Panc1 (cell line): Measurements from ENCODE around the gene MOAP1. TPM values are rescaled to one million over a fixed set of nuclear protein-coding genes. Genes with fewer than 3 reads are reported as not detected.

Source experiments
- ATAC-seq: fragments of 200-7000 bp; cut with Tn5 transposase; 2 replicates; pipeline ENCODE4 v1.9.1; 2020; ENCODE audit warnings: mild to moderate bottlenecking, moderate library complexity
- BruUV-seq: library from RNA; stranded (reverse); fragments of 400-500 nt; replicated peaks from 2 replicates; lab custom pipeline; 2021; lab: Mats Ljungman, UMichigan
- CTCF ChIA-PET: fragments of 300-600 bp; sonication (Branson Sonifier 250); formaldehyde crosslinking; loops from one replicate; lab custom pipeline; 2022; ENCODE audit warnings: antibody characterized with exemption; lab: Charles Lee
- POLR2A ChIA-PET: fragments of 300-600 bp; sonication (Branson Sonifier 250); formaldehyde crosslinking; loops from one replicate; lab custom pipeline; 2022; ENCODE audit warnings: antibody characterized with exemption; lab: Charles Lee
- DNase-seq: peaks from one replicate; pipeline ENCODE4 v3.0.0-alpha.2; 2010; ENCODE audit warnings: low read depth, low spot score
- H3K27ac ChIP-seq: 2 replicates; pipeline ENCODE4 v1.5.1; 2011; ENCODE audit warnings: mild to moderate bottlenecking, low read length, inconsistent platforms
- H3K27me3 ChIP-seq: fragments of 200-500 bp; sonication (Bioruptor generic); 2 replicates; pipeline ENCODE4 v1.6.0; 2014; ENCODE audit warnings: low read length, inconsistent platforms; ENCODE audit not compliant: control insufficient read depth, insufficient read depth
- H3K36me3 ChIP-seq: fragments of 200-500 bp; sonication (Bioruptor generic); 2 replicates; pipeline ENCODE4 v1.5.1; 2014; ENCODE audit warnings: inconsistent platforms, mild to moderate bottlenecking, low read length, moderate library complexity; ENCODE audit not compliant: control insufficient read depth, insufficient read depth
- H3K4me1 ChIP-seq: 2 replicates; pipeline ENCODE4 v1.5.1; 2011; ENCODE audit warnings: inconsistent platforms, mild to moderate bottlenecking, low read length, moderate library complexity; ENCODE audit not compliant: control insufficient read depth, insufficient read depth
- H3K4me3 ChIP-seq, 2 experiments: 2 replicates each; pipeline ENCODE4 v1.5.1; 2011 to 2012; ENCODE audit warnings: low read depth in 2 of 2, low read length in 2 of 2, mild to moderate bottlenecking in 2 of 2, inconsistent platforms in 1 of 2, moderate library complexity in 1 of 2
- H3K9me3 ChIP-seq: fragments of 200-500 bp; sonication (Bioruptor generic); 2 replicates; pipeline ENCODE4 v1.5.1; 2014; ENCODE audit warnings: low read depth, mild to moderate bottlenecking, inconsistent platforms, low read length, moderate library complexity; ENCODE audit not compliant: control insufficient read depth, insufficient read depth
- POLR2AphosphoS5 ChIP-seq: IDR thresholded peaks from 2 replicates; pipeline ENCODE4 v1.6.1; 2012; ENCODE audit warnings: mild to moderate bottlenecking, low read depth, low read length, moderate library complexity
- SIN3A ChIP-seq: IDR thresholded peaks from 2 replicates; pipeline ENCODE4 v1.6.1; 2012; ENCODE audit warnings: low read depth, mild to moderate bottlenecking, low read length, moderate library complexity, borderline replicate concordance; ENCODE audit not compliant: insufficient read depth
- in situ Hi-C: cut with HindIII; loops from 2 replicates; pipeline ENCODE4 v1.10.0; 2016; ENCODE audit warnings: low sequenced_read_pairs, low pct_unique_long_range_greater_than_20kb
- intact Hi-C: fragments of 100-400 bp; cut with micrococcal nuclease; formaldehyde crosslinking; loops from one replicate; pipeline ENCODE4 v1.10.0; 2022; ENCODE audit not compliant: unreplicated experiment
- total RNA-seq: library from RNA; stranded (reverse); gene quantifications from one replicate; pipeline ENCODE4 v1.2.1, GENCODE V29; 2021; ENCODE audit not compliant: unreplicated experiment
- TF ChIP-seq, protein P1 (sequence below): fragments of 450-650 bp; IDR thresholded peaks from 2 replicates; pipeline ENCODE4 v1.5.1; 2017; ENCODE audit warnings: mild to moderate bottlenecking
- TF ChIP-seq, protein P2 (sequence below), 2 experiments: IDR thresholded peaks; 2 replicates each; pipeline ENCODE4 v1.6.1; 2011 to 2012; ENCODE audit warnings: low read depth in 2 of 2, control low read depth in 1 of 2, low read length in 1 of 2, mild to moderate bottlenecking in 1 of 2, moderate library complexity in 1 of 2; ENCODE audit not compliant: insufficient read depth in 1 of 2

MOAP1 gene
- total RNA-seq, 1 experiment from 2014 or later: 6.9 TPM

DNA sequence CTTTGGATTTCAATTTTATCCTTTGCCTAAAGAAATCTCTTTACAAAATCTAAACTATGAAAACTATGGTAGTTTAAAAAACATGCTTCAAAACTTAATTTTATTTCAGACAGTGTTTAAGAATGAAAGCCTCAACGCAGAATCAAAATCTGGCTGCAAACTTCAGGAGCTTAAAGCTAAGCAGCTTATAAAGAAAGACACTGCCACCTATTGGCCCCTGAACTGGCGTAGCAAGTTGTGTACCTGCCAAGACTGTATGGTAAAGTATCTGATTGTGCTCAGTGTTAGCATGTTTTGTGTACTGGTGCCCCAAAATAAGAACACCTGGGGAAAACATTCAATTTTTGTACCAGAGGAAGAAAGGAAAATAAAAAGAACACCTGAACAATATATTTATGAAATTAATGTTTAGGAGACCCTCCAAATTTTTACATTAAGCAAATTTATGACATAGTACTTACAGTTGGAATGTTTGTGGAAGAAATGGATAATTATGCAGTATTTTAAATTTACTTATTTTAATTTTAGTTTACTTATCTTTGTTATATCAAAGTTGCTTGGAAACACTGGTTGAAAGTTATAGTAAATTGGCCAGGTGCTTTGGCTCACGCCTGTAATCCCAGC, 34.5 kb upstream of the MOAP1 start:
- H3K4me1 ChIP-seq: no peaks in the 10 kb centered on the region
- no TSS peak for BruUV-seq
- peak; percentile 87 for ATAC-seq
- no peak overlapping the region for H3K27ac ChIP-seq
- in situ Hi-C loops: no loop called here
- no peaks in the 10 kb centered on the region for H3K27me3 ChIP-seq
- no peak for TF ChIP-seq POLR2AphosphoS5
- TF ChIP-seq, protein P1, sequence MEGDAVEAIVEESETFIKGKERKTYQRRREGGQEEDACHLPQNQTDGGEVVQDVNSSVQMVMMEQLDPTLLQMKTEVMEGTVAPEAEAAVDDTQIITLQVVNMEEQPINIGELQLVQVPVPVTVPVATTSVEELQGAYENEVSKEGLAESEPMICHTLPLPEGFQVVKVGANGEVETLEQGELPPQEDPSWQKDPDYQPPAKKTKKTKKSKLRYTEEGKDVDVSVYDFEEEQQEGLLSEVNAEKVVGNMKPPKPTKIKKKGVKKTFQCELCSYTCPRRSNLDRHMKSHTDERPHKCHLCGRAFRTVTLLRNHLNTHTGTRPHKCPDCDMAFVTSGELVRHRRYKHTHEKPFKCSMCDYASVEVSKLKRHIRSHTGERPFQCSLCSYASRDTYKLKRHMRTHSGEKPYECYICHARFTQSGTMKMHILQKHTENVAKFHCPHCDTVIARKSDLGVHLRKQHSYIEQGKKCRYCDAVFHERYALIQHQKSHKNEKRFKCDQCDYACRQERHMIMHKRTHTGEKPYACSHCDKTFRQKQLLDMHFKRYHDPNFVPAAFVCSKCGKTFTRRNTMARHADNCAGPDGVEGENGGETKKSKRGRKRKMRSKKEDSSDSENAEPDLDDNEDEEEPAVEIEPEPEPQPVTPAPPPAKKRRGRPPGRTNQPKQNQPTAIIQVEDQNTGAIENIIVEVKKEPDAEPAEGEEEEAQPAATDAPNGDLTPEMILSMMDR: peak; percentile 73
- TF ChIP-seq, protein P2, sequence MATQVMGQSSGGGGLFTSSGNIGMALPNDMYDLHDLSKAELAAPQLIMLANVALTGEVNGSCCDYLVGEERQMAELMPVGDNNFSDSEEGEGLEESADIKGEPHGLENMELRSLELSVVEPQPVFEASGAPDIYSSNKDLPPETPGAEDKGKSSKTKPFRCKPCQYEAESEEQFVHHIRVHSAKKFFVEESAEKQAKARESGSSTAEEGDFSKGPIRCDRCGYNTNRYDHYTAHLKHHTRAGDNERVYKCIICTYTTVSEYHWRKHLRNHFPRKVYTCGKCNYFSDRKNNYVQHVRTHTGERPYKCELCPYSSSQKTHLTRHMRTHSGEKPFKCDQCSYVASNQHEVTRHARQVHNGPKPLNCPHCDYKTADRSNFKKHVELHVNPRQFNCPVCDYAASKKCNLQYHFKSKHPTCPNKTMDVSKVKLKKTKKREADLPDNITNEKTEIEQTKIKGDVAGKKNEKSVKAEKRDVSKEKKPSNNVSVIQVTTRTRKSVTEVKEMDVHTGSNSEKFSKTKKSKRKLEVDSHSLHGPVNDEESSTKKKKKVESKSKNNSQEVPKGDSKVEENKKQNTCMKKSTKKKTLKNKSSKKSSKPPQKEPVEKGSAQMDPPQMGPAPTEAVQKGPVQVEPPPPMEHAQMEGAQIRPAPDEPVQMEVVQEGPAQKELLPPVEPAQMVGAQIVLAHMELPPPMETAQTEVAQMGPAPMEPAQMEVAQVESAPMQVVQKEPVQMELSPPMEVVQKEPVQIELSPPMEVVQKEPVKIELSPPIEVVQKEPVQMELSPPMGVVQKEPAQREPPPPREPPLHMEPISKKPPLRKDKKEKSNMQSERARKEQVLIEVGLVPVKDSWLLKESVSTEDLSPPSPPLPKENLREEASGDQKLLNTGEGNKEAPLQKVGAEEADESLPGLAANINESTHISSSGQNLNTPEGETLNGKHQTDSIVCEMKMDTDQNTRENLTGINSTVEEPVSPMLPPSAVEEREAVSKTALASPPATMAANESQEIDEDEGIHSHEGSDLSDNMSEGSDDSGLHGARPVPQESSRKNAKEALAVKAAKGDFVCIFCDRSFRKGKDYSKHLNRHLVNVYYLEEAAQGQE (IDR thresholded peaks at IDR 0.05; ENCODE audit: insufficient read depth in 1 of 2, low read depth in 2 of 2, low read length in 1 of 2): no peak
- TF ChIP-seq SIN3A: no peak
- H3K9me3 ChIP-seq: no peaks in the 10 kb centered on the region
- H3K36me3 ChIP-seq: peaks cover 5% of the 10 kb centered on the region
- intact Hi-C loops: no loop called here
- ChIA-PET CTCF (interaction anchor here (0.6 to 0.7 kb wide), 3 partner anchors 12 to 114 kb away, joined by 3 to 6 read pairs (median 3); no protein-coding TSS in a partner anchor), POLR2A (interaction anchor here (0.7 kb wide), 1 partner anchor 28 kb away, joined by 3 read pairs; no protein-coding TSS in a partner anchor)
- no peak for DNase-seq
- no peak overlapping the region for H3K4me3 ChIP-seq

DNA sequence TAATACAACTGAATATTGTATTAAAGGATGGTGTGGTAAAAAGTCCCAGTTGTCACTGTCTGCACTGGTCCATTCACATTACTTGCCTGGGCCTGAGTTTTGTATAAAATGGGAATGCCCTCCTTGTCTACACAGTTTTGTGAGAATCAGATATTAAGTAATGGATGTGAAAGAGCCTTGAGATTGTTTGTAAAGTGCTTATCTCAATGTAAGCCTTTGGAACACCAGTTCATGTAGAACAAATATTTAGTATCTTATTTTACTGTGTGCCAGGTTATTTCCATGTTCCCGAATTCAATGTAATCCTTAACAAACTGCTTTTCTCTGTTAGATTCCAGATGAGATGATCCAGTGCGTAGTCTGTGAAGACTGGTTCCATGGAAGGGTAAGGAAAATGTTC, 29.9 kb upstream of the MOAP1 start:
- no TSS peak for BruUV-seq
- Histone ChIP-seq H3K27me3 (no peaks in the 10 kb centered on the region), H3K4me1 (no peaks in the 10 kb centered on the region; the same call in 1 of the 2 replicates), H3K4me3 (no peak overlapping the region), H3K9me3 (no peaks in the 10 kb centered on the region), H3K36me3 (peaks cover 5% of the 10 kb centered on the region), H3K27ac (no peak overlapping the region)
- ChIA-PET POLR2A (no interaction called here), CTCF (interaction anchor here (0.6 kb wide), 1 partner anchor 36 kb away, joined by 5 read pairs; no protein-coding TSS in a partner anchor)
- in situ Hi-C loops (no loop called here), intact Hi-C loops (no loop called here)
- DNase-seq (no peak), ATAC-seq (no peak)
- TF ChIP-seq, protein P2 (IDR thresholded peaks at IDR 0.05; ENCODE audit: insufficient read depth in 1 of 2, low read depth in 2 of 2, low read length in 1 of 2): no peak
- TF ChIP-seq, protein P1: no peak
